CD8-positive, alpha-beta memory T cell (primary cell): Measurements from ENCODE around the gene CELF4. TPM values are rescaled to one million over a fixed set of nuclear protein-coding genes. Genes with fewer than 3 reads are reported as not detected.

Source experiments
- CTCF ChIA-PET: fragments of 350-600 bp; sonication (Branson Sonifier 250); formaldehyde crosslinking; loops from one replicate; lab custom pipeline; 2021; ENCODE audit warnings: antibody characterized with exemption; lab: Charles Lee
- POLR2A ChIA-PET: fragments of 350-600 bp; sonication (Branson Sonifier 250); formaldehyde crosslinking; loops from one replicate; lab custom pipeline; 2021; ENCODE audit warnings: antibody characterized with exemption; lab: Charles Lee
- DNase-seq, 5 donors: peaks; one replicate each; pipeline versions ENCODE4 v3.0.0 to v3.0.0-alpha.2; 2020 to 2022; ENCODE audit warnings: mixed read lengths in 1 of 5
- H3K27ac ChIP-seq: one replicate; pipeline ENCODE4 v1.7.0; 2013; ENCODE audit warnings: low read depth, mild to moderate bottlenecking, low read length, moderate library complexity
- H3K27me3 ChIP-seq: 2 replicates; pipeline ENCODE4 v1.7.0; 2013; ENCODE audit warnings: low read length, mild to moderate bottlenecking; ENCODE audit not compliant: insufficient read depth, poor library complexity, severe bottlenecking
- H3K36me3 ChIP-seq: 2 replicates; pipeline ENCODE4 v1.7.0; 2013; ENCODE audit warnings: mild to moderate bottlenecking, low read length, moderate library complexity; ENCODE audit not compliant: insufficient read depth
- H3K4me1 ChIP-seq: 2 replicates; pipeline ENCODE4 v1.7.0; 2013; ENCODE audit warnings: mild to moderate bottlenecking, low read length, moderate library complexity; ENCODE audit not compliant: insufficient read depth
- H3K4me3 ChIP-seq: 2 replicates; pipeline ENCODE4 v1.7.0; 2013; ENCODE audit warnings: mild to moderate bottlenecking, low read length
- H3K9me3 ChIP-seq: 2 replicates; pipeline ENCODE4 v1.7.0; 2013; ENCODE audit warnings: mild to moderate bottlenecking, low read length
- H3K27ac Mint-ChIP-seq, 8 donors: one replicate each; pipeline ENCODE4 v1.8.0; 2020 to 2021; ENCODE audit warnings: mixed read lengths in 8 of 8, mild to moderate bottlenecking in 6 of 8, inconsistent platforms in 3 of 8, moderate library complexity in 3 of 8
- H3K27me3 Mint-ChIP-seq, 2 donors: one replicate each; pipeline ENCODE4 v1.8.0; 2020 to 2021; ENCODE audit warnings: mixed read lengths in 2 of 2, mild to moderate bottlenecking in 1 of 2, moderate library complexity in 1 of 2
- H3K36me3 Mint-ChIP-seq, 3 donors: one replicate each; pipeline ENCODE4 v1.8.0; 2020 to 2021; ENCODE audit warnings: mixed read lengths in 3 of 3, inconsistent platforms in 1 of 3, mild to moderate bottlenecking in 1 of 3
- H3K4me1 Mint-ChIP-seq, 3 donors: one replicate each; pipeline ENCODE4 v1.8.0; 2020 to 2021; ENCODE audit warnings: mixed read lengths in 3 of 3, inconsistent platforms in 1 of 3, mild to moderate bottlenecking in 1 of 3
- H3K4me3 Mint-ChIP-seq, 7 donors: one replicate each; pipeline ENCODE4 v1.8.0; 2020 to 2021; ENCODE audit warnings: mixed read lengths in 7 of 7, mild to moderate bottlenecking in 6 of 7, moderate library complexity in 4 of 7, inconsistent platforms in 2 of 7
- H3K9me3 Mint-ChIP-seq, 5 donors: one replicate each; pipeline ENCODE4 v1.8.0; 2020 to 2022; ENCODE audit warnings: mixed read lengths in 5 of 5, mild to moderate bottlenecking in 3 of 5, moderate library complexity in 2 of 5, inconsistent platforms in 1 of 5
- polyA plus RNA-seq: library from polyadenylated mRNA; unstranded; fragments of 300-500 nt; fragmentation: Illumina TruSeq; gene quantifications from one replicate; pipeline ENCODE4 v1.2.3, GENCODE V29; 2021
- total RNA-seq, 2 experiments: library from RNA; stranded (reverse); gene quantifications; one replicate each; pipeline ENCODE4 v1.2.3, GENCODE V29; 2021

The CELF4 gene
- total and polyA plus RNA-seq, 3 experiments from 2014 or later, result not detected

DNA sequence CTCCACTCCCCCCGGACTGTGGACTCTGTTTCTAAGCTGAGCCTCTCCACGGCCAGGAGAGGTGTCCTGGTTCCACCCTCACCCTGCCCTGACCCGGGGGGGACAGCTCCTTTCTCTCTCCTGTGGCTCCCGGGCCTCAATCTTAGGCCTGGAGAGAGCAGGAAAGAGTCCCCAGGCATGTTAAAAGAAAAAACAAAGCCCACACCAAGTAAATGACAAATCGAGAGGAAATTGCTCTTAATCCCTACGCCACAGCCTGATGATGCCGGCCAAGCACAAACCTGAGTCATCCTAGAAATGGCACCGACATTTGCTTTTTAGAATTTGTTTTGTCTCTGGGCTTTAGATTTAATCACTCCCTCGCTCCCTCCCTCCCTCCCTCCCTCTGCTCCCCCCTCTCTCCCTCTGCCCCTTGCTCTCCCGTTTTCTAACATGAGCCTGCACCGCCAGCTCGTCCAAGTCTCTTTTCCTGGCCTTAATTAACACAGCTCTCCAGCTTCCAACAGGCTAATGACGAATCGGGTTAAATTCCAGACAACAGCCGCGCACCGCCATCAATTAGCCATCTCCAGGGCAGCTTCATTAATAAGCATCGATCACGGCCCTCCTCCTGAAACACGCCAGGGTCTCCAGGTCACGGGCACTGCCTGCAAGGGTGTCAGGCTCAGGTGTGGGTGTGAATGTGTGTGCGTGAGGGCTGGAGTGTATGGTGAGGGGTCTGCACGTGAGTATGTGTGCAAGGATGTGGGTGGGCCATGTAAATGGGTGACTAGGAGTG lies 230.8 kb downstream of the CELF4 start:
- CTCF ChIA-PET, result no interaction called here
- H3K36me3 ChIP-seq, result no peaks in the 10 kb centered on the region
- H3K4me3 ChIP-seq, result no peak overlapping the region
- POLR2A ChIA-PET, result no interaction called here
- Mint-ChIP-seq H3K4me3 (no peak overlapping the region), H3K4me1 (no peaks in the 10 kb centered on the region), H3K27ac (no peak overlapping the region), H3K27me3 (peaks cover 2 to 9% of the 10 kb centered on the region in 2 donors), H3K9me3 (no peaks in the 10 kb centered on the region), H3K36me3 (no peaks in the 10 kb centered on the region)
- no peaks in the 10 kb centered on the region for H3K4me1 ChIP-seq
- H3K27me3 ChIP-seq, result no peaks in the 10 kb centered on the region
- H3K9me3 ChIP-seq, result no peaks in the 10 kb centered on the region
- H3K27ac ChIP-seq, result no peak overlapping the region
- no peak for DNase-seq

DNA sequence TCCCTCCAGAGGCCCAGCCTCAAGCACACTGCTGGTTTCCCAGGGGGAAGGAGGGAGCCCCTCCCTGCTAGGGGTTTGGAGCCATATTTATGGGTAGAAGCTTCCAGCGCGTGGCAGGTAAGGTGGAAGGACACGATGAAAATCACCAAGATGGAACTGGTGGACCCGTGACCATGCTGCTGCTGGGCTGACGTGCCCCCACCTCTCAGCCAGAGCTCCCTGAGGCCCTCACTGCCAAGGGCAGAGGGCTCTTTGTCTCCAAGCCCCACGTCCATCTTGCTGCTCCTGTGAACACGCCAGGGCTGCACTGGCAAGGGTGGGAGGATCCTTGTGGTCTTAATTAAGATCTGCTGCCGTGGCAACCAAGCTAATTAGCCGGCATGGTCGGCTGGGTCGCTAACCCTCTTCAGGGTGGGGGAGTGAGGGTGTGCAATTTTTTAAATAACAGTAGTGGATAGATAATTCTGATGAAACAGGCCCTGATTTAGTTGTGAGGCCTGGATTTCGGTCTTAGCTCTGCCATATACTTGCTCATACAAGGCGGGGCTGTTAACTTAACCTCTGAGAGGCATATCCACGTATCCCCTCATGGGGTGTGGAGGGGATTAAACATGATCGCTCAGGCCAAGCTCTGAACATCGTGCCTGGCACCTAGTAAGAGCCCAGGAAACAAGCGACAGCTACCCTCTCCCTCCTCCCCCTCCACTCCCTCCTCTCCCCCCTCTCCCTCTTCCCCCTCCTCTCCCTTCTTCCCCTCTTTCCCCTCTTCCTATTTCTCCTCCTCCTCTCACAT lies 232.8 kb downstream of the CELF4 start:
- Mint-ChIP-seq H3K27me3 (peaks cover 2 to 9% of the 10 kb centered on the region in 2 donors), H3K27ac (no peak overlapping the region), H3K4me3 (no peak overlapping the region), H3K9me3 (no peaks in the 10 kb centered on the region), H3K4me1 (no peaks in the 10 kb centered on the region), H3K36me3 (no peaks in the 10 kb centered on the region)
- CTCF ChIA-PET, result interaction anchor here (1.3 kb wide), 1 partner anchor 10 kb away, joined by 3 read pairs; no protein-coding TSS in a partner anchor
- H3K9me3 ChIP-seq, result no peaks in the 10 kb centered on the region
- DNase-seq, result no peak
- no peaks in the 10 kb centered on the region for H3K4me1 ChIP-seq
- H3K4me3 ChIP-seq, result no peak overlapping the region
- no peaks in the 10 kb centered on the region for H3K27me3 ChIP-seq
- no peak overlapping the region for H3K27ac ChIP-seq
- H3K36me3 ChIP-seq, result no peaks in the 10 kb centered on the region
- POLR2A ChIA-PET, result no interaction called here

DNA sequence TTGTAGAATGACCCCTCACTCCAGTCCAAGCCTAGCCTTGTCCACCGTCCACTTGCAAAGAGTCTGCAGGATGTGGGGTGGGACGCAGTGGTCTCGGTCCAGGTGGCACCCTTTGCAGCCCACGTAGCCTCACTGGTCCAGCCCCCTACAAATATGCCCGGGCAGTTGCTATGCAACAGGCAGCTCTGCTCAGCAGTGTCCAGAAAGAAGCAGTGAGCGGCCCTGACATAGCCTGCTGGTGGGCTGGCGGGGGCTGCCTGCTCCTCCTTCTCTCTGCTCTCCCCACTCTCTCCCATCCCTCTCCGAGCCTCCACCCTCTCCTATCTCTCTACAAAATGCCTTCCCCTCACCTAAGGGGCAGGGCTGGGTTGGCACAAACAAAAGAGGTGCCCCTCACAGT lies 233.4 kb downstream of the CELF4 start:
- CTCF ChIA-PET, result interaction anchor here (1.3 kb wide), 1 partner anchor 9 kb away, joined by 3 read pairs; no protein-coding TSS in a partner anchor
- no peak overlapping the region for H3K4me3 Mint-ChIP-seq
- no peak overlapping the region for H3K4me3 ChIP-seq
- no peak for DNase-seq
- H3K9me3 Mint-ChIP-seq, result no peaks in the 10 kb centered on the region
- no peaks in the 10 kb centered on the region for H3K36me3 ChIP-seq
- H3K9me3 ChIP-seq, result no peaks in the 10 kb centered on the region
- POLR2A ChIA-PET, result no interaction called here
- no peaks in the 10 kb centered on the region for H3K4me1 ChIP-seq
- H3K27ac Mint-ChIP-seq, result no peak overlapping the region
- no peaks in the 10 kb centered on the region for H3K27me3 ChIP-seq
- no peaks in the 10 kb centered on the region for H3K4me1 Mint-ChIP-seq
- H3K27me3 Mint-ChIP-seq, result peaks cover 0 to 3% of the 10 kb centered on the region in 2 donors
- H3K36me3 Mint-ChIP-seq, result no peaks in the 10 kb centered on the region
- no peak overlapping the region for H3K27ac ChIP-seq

DNA sequence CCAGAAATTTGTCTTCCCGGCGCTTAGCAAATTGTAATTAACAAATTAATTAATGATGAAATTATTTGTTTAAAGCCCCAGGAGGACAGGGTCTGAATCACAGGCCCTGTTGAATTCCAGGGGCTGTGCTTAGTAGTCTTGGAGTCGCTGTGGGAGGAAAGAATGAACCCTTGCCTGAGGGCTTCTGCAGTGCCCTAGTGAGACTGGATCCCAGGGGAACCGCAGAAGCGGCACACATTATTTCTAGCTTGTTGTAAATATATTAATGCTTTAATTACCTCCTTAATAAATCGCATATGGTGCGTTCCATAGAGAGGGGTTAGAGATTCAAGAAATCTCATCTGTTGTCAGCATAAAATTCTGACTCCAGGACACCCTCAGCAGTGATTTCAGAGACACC lies 235.4 kb downstream of the CELF4 start:
- H3K4me3 Mint-ChIP-seq, result no peak overlapping the region
- no peaks in the 10 kb centered on the region for H3K4me1 Mint-ChIP-seq
- H3K27me3 Mint-ChIP-seq, result peaks cover 0 to 3% of the 10 kb centered on the region in 2 donors
- H3K27ac Mint-ChIP-seq, result no peak overlapping the region
- no peaks in the 10 kb centered on the region for H3K9me3 ChIP-seq
- ChIA-PET POLR2A (no interaction called here), CTCF (no interaction called here)
- no peaks in the 10 kb centered on the region for H3K36me3 ChIP-seq
- no peak overlapping the region for H3K4me3 ChIP-seq
- no peaks in the 10 kb centered on the region for H3K36me3 Mint-ChIP-seq
- DNase-seq, result no peak
- H3K27ac ChIP-seq, result no peak overlapping the region
- H3K4me1 ChIP-seq, result no peaks in the 10 kb centered on the region
- no peaks in the 10 kb centered on the region for H3K9me3 Mint-ChIP-seq
- no peaks in the 10 kb centered on the region for H3K27me3 ChIP-seq

DNA sequence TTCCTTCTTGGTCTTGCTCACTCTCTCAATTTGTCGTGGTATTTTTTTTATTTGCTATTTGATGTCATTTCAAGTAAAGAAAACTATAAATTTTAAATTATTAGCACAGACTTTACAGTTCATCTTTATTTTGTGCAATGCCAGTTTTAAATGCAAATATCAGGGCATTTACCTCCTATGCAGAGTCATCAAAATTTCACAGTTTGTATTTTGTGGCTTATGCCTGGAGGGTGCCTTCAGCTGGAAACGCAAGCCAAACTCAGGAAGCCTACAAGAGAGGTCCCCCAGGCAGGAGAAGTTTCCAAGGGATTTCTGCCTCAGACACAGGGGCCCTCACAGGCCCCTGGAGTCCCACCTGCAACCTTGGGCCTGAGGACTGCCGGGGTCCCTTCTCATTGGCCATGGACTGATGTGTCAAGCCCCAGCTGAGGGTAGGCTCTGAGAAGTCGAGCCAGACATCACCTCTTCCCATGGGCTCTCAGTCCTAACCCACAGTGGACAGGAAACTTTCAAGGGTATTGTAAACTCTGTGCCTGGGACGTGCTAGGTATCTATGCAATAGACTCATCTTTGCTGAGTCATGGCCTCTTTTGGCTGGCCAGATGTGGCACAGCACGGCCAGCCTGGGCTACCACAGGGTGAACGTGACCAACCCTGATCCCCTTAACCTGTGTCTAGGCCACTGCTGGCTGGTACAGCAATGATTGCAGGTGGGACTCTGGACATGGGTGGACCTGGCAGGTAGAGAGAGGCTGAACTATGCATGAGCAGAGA lies 236.5 kb downstream of the CELF4 start:
- DNase-seq, result no peak
- Mint-ChIP-seq H3K36me3 (no peaks in the 10 kb centered on the region), H3K27me3 (peaks cover 0 to 3% of the 10 kb centered on the region in 2 donors), H3K4me1 (no peaks in the 10 kb centered on the region), H3K27ac (no peak overlapping the region), H3K9me3 (no peaks in the 10 kb centered on the region), H3K4me3 (no peak overlapping the region)
- POLR2A ChIA-PET, result no interaction called here
- Histone ChIP-seq H3K27me3 (no peaks in the 10 kb centered on the region), H3K9me3 (no peaks in the 10 kb centered on the region), H3K27ac (no peak overlapping the region), H3K36me3 (no peaks in the 10 kb centered on the region), H3K4me3 (no peak overlapping the region), H3K4me1 (no peaks in the 10 kb centered on the region)
- CTCF ChIA-PET, result no interaction called here

DNA sequence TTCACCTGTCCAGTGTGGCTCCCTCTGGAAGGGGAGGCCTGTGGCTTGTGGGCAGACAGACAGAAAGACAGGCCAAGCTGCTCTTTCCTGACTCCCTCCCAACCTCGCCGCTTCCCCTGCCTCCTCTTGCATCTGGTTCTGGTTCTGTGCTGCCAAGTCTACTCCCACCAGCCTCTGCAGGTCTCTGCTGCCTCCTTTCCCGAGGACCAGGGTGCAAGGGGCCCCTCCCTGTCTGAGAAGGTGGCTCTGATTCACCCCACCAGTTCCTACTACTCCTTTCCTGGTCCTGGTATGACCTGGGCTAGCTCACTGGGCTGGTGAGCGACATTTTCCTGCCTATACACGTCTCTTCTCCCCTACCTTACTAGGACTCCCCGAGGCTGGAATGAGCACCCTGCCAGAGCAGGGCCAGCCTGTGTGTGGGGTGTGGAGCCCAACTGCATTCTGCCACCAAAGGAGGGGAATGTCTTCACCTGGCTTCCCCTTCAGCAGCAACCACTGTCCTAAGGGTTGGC lies 238.5 kb downstream of the CELF4 start:
- DNase-seq, result no peak
- Histone ChIP-seq H3K36me3 (no peaks in the 10 kb centered on the region), H3K4me3 (no peak overlapping the region), H3K27me3 (no peaks in the 10 kb centered on the region), H3K9me3 (no peaks in the 10 kb centered on the region), H3K4me1 (no peaks in the 10 kb centered on the region), H3K27ac (no peak overlapping the region)
- CTCF ChIA-PET, result no interaction called here
- H3K36me3 Mint-ChIP-seq, result no peaks in the 10 kb centered on the region
- H3K9me3 Mint-ChIP-seq, result no peaks in the 10 kb centered on the region
- H3K4me1 Mint-ChIP-seq, result no peaks in the 10 kb centered on the region
- H3K4me3 Mint-ChIP-seq, result no peak overlapping the region
- no peak overlapping the region for H3K27ac Mint-ChIP-seq
- POLR2A ChIA-PET, result no interaction called here
- no peaks in the 10 kb centered on the region for H3K27me3 Mint-ChIP-seq

DNA sequence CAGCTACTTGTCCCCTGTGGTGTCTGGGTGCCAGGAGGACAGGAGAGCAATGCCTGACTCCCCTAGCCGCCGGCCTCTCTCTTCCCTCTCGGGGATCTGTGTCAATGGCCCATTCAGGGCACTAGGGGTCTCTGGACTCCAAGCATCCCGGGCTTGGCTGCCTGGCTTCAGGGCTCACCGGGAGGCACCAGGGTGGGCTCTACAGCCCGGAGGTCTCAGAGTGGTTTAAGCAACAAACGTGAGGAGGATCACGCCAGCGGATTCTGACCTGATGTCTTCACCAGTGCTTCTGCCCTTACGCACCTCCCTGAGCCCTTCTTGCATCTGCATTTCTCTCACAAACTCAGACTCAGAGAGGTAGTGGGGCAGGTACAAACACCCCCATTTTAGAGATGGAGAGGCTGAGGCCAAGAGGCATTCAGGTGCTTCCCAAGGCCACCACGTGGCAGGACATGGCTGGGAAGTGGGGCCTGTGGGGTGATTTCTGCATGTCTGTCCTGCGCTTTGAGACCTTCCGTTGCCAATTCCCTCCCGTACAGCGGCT lies 243.0 kb downstream of the CELF4 start:
- ChIA-PET POLR2A (no interaction called here), CTCF (interaction anchor here (1.6 kb wide), 1 partner anchor 10 kb away, joined by 3 read pairs; no protein-coding TSS in a partner anchor)
- no peaks in the 10 kb centered on the region for H3K36me3 ChIP-seq
- peaks cover 2 to 3% of the 10 kb centered on the region in 2 donors for H3K27me3 Mint-ChIP-seq
- DNase-seq, result no peak
- H3K36me3 Mint-ChIP-seq, result no peaks in the 10 kb centered on the region
- no peaks in the 10 kb centered on the region for H3K4me1 Mint-ChIP-seq
- H3K27me3 ChIP-seq, result no peaks in the 10 kb centered on the region
- no peak overlapping the region for H3K27ac Mint-ChIP-seq
- no peak overlapping the region for H3K4me3 ChIP-seq
- no peak overlapping the region for H3K4me3 Mint-ChIP-seq
- H3K9me3 Mint-ChIP-seq, result no peaks in the 10 kb centered on the region
- H3K9me3 ChIP-seq, result no peaks in the 10 kb centered on the region
- H3K27ac ChIP-seq, result no peak overlapping the region
- no peaks in the 10 kb centered on the region for H3K4me1 ChIP-seq
